Activated T-cell treated with anti-CD3 and anti-CD28 coated beads, Interleukin-2, amount 50 U/mL, for 1 hour (primary cell): ENCODE data around the gene CGB3.
"Not testable (repeated sequence)": the region's sequence is repeated elsewhere in the genome, so short reads cannot be mapped to it uniquely, and the experiment has no call there.

Experiments
- DNase-seq: peaks from one replicate; pipeline ENCODE4 v3.0.0-alpha.2; 2020

The CGB3 gene

GRCh38 chr19:49024233-49024632, at the start of gene CGB3:
Gene CGB3, minus strand, starts transcription at chr19:49024333. Its CDS starts 362 bp downstream, at chr19:49023971.
- not testable (repeated sequence) for DNase-seq

GRCh38 chr19:49071860-49072547, 47.9 kb upstream of the CGB3 start:
- peak; percentile 37 for DNase-seq

GRCh38 chr19:49070416-49070815, 46.3 kb upstream of the CGB3 start:
- DNase-seq = no peak

DNA sequence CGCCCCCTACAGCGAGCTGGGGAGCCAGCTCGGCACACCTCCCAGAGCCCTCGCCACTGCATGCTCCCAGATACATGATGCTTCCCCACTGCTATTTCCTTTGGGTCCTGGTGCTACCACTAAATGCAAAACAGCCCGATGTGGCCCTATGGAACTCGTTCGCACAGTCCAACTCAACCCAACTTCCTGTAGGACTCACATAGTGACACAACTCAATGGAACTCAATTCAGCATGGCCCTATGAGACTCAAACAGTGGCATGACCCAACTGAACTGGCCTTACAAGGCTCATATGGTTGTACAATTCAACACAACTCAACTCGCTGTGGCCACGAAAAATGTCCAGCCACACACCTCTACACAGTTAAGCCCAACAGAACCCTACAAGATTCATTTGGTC, 44.9 kb upstream of the CGB3 start:
- no peak for DNase-seq

- DNase-seq = no peak
Measured at GRCh38 chr19:49067554-49067953, 43.4 kb upstream of the CGB3 start.

DNA sequence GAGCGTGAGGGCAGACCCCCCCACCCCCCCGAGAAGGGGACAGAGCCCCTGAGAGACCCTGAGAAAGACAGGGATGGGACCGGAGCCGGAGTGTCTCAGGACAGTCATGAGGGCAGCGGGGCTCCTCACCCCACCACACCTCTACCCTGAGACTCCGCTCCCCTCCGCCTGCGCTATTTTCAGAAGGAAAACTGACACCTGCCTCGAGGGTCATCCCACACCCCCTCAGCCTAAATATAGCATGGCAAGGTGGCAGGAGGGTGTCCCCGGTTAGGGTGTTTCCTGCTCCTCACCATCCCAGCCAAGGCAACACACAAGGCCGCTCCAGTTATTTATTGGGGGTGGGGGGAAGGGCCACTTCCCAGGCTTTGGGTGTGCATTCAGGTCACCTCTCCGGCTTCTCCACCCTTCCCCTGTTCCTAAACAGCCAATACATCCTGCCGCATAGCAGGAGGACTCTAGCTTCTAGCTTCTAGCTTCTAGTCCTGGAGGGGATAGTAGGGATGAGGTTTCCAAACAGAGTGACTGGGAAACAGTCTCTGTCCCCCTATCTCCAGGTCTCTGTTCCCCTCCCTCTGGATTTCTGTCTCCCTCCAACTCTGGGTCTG, 41.9 kb upstream of the CGB3 start:
- DNase-seq = no peak

GRCh38 chr19:49064768-49065611, 40.9 kb upstream of the CGB3 start, which contains the start of gene NTF4:
Gene NTF4, minus strand, starts transcription at chr19:49064818. Its CDS starts 2,821 bp downstream, at chr19:49061997.
- no peak for DNase-seq

DNA sequence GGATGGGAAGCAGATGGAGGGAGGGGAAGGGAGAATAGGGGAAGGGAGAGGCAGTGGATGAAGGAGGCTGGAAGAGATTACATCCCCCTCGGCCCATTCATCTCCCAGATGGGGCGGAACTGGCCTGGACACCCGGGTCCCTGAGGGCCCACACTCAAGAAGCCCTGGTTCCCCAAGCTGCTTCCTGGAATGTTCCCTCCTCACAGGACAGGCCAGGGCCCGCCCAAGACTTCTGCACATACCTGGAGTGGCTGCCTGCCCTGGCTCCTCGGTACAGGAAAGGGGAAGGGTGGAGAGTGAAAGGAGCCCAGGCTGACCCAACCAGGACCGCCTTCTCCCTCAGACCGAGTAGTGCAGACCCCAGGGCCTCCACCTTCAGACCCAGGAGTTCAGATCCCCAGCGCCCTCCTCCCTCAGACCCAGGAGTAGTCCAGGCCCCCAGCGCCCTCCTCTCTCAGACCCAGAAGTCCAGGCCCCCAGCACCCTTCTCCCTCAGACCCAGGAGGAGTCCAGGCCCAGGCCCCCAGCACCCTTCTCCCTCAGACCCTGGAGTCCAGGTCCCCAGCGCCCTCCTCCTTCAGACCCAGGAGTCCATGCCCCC, 40.0 kb upstream of the CGB3 start:
- no peak for DNase-seq

DNA sequence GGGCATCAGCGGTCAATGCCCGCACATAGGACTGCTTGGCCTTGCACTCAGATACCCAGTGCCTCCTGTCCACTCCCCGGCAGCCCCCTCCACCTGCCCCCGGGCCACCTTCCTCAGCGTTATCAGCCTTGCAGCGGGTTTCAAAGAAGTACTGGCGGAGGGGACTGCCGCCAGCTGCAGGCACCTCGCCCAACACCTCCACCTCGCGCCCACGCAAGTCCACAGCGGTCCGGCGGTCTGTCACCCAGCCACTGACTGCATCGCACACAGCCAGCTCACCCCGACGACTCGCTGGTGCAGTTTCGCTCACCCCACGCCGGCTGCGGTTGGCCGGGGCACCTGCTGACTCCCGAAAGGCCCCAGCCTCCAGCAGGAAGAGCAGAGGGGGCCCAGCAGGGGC, 37.3 kb upstream of the CGB3 start:
- DNase-seq = no peak

GRCh38 chr19:49061000-49061399, 36.9 kb upstream of the CGB3 start:
- DNase-seq = no peak

DNA sequence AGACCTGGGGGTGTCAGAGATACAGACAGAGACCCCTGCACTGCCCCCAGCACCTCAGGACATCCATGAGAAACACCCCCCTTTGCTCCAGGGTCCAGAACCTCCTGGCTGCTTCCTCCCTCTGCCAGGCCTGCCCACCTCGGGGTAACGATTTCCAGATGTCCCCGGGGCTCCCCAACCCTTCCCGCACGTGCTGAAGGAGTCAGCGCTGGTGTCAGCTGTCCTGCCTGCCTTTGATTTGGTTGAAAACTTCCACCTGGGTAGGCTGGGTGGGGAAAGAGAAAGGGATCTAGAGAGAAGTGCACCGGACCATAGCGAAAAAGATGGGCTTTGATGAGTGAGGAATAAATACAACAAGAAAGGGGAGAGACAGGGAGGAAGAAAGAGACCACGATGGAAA, 34.9 kb upstream of the CGB3 start:
- no peak for DNase-seq

DNA sequence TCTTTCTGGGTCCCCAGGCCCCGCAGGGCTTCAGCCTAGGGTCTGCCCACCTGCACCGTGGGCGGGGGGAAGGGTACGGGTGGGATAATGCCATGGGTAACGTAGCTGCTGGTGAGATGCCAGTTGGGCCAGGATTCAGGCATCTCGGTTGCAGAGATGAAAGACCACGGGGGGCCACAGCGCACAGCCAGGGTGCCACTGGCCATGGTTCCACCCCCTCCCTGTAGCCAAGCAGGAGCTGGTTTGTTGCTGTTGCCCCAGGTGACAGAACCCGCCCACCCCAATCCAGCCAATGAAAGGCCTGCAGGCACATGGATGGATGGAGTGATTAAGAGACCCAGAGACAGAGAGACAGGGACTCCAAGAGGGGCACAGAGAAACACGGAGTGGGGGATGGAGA, 34.4 kb upstream of the CGB3 start:
- DNase-seq = no peak

DNA sequence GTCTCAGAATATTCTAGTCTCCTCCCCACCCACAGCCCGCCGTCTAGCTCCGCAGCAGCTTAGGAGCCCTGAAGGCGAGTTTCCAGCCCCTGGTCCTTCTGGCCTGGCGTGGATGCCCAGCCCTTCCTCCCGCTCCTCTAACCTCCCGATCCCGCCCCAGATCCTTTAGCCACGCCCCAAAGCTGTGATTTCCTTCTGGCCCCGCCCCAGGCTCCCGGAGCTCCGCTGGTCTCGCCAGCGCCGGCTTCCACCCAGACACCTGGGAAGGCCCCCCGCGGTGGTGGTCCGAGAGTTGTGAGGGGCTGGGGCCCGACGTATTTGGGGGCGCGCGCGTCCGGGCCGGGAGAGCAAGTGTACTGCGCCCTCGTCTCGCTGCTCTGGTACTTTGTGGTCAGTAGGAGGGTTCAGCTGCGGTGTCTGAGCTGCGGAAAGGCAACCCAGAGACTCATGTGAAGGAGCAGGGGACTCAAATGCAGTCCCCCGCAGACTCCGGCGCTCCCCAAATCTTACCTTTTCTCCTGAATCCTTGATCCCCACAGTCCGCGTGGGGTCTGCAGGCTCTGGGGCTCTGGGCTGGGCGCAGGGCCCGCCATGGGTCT, 33.6 kb upstream of the CGB3 start, which contains the start of gene CGB7:
Gene CGB7, minus strand, starts transcription at position 114 of the 599 bp plus-strand sequence. CDS start 2,374 bp downstream, outside the sequence.
- peak; percentile 55 for DNase-seq

GRCh38 chr19:49056902-49057596, 32.9 kb upstream of the CGB3 start:
- peak; percentile 31 for DNase-seq

DNA sequence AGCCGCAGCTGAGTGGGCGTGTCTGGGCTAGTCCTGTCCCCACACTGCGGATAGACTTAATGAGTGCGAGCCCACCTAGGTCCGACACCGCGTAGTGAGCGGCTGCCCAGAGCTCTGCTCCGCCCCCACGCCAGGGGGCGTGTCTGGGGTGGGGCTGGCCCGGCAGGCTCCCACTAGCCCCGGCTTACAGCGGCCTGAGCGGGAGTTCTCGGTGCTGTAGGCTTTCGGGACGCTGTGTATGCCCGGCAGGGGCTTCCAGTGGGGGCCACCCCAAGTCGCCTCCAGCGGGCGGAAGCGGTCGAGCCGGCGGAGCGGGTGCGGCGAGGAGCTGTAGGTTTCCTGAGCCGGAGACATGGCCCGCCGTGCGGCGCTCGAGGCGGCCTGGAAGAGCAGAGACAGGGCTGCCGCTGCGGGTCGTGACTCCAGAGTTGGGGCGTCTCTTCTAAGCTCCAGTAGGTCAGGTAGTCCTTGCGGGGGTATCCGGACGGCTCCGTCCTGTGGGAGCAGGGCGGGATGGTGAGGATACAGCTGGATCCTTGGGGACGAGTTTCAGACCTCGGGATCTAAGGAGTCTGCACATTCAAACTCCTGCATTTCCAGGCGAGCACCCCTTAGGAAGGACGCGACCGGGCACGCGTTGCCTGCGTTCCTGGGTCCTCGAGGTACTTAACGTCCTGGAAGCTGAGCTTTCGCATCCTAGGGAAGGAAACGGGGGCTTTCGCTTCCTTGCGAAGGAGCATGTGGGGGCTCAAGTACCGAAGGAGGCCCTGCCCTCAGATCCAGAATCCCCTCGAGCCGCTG, 32.2 kb upstream of the CGB3 start:
- DNase-seq = peak; percentile 68

DNA sequence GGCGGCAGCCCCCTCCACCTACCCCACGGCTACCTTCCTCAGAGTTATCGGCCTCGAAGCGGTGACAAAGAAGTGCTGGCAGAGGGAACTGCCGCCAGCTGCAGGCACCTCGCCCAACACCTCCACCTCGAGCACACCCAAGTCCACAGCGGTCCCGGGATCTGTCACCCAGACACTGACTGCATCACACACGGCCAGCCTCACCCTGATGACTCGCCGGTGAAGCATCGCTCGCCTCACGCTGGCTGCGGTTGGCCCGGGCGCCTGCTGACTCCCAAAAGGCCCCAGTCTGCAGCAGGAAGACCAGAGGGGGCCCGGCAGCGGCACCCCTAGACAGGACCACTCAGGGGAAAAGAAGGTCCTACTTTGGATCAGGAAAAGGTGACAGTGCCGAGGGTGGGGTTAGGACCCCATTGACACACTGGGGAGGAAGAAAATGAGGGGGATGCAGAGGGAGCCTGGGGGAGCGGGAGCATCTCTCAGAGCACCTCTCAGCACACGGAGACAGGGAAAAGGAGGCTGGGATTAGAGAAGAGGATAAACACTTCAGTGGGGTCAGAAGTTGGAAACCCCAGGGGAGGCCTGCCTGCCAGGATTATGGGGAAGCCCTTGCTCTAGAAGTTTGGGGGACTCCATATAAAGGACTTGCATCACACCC, 26.4 kb upstream of the CGB3 start:
- DNase-seq = not testable (repeated sequence)

- DNase-seq = not testable (repeated sequence)
Measured at GRCh38 chr19:49049834-49050233, 25.7 kb upstream of the CGB3 start.

DNA sequence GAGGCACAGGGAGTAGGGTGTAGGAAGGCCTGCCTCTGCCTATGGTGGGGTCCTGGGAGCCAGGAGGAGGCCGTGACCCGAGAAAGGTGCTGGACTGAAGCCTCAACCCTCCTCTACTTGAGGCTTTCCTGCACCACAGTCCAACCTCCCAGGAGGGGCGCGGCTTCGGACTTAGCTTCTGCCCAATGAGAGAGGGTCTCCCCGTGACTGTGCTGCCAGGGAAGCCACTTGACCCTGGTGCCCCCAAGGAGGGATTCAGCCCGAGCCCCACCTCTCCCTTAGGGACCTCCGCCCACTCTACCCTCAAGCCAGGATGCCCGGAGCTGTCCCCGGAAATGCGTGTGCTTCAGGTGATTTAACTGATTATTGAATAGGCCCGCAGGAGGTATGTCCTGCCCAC, 24.9 kb upstream of the CGB3 start, which contains the start of gene CGB8:
Gene CGB8, minus strand, starts transcription at position 101 of the 400 bp plus-strand sequence. CDS start 372 bp downstream, outside the sequence.
- DNase-seq = not testable (repeated sequence)

DNA sequence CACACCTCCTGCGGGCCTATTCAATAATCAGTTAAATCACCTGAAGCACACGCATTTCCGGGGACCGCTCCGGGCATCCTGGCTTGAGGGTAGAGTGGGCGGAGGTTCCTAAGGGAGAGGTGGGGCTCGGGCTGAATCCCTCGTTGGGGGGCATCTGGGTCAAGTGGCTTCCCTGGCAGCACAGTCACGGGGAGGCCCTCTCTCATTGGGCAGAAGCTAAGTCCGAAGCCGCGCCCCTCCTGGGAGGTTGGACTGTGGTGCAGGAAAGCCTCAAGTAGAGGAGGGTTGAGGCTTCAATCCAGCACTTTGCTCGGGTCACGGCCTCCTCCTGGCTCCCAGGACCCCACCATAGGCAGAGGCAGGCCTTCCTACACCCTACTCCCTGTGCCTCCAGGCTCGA, 19.4 kb upstream of the CGB3 start, which contains the start of gene CGB5:
Gene CGB5, plus strand, starts transcription at position 301 of the 400 bp plus-strand sequence. CDS start 362 bp downstream, outside the sequence.
- DNase-seq = not testable (repeated sequence)

DNA sequence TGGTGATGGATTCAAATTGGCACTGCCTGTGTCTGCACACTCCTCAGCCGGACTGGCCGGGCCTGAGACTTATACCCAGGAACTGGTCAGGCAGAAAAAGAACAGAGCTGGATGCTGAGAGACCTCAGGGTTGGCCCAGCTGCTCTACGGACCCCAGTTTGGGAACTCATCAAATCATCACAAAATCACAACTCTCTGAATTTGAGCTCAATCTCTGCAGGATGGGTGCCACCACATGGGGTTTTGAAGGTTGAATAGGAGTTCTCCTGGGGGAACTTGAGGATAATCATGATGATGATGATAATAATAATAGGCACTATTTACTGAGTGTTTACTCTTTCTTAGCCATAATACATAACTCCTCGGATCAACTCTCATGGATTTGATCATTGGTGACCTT, 18.5 kb upstream of the CGB3 start:
- DNase-seq = not testable (repeated sequence)
